ENCODE results near the gene TMEM181. TPM values are rescaled to one million over a fixed set of nuclear protein-coding genes. Genes with fewer than 3 reads are reported as not detected.
A peak's percentile ranks its signal among the peaks of the same experiment; 100 is the strongest.
"Not testable (repeated sequence)": the region's sequence is repeated elsewhere in the genome, so short reads cannot be mapped to it uniquely, and the experiment has no call there.

TMEM181 gene
- total RNA-seq, 1 donor from 2014 or later, result 35.3 TPM

DNA sequence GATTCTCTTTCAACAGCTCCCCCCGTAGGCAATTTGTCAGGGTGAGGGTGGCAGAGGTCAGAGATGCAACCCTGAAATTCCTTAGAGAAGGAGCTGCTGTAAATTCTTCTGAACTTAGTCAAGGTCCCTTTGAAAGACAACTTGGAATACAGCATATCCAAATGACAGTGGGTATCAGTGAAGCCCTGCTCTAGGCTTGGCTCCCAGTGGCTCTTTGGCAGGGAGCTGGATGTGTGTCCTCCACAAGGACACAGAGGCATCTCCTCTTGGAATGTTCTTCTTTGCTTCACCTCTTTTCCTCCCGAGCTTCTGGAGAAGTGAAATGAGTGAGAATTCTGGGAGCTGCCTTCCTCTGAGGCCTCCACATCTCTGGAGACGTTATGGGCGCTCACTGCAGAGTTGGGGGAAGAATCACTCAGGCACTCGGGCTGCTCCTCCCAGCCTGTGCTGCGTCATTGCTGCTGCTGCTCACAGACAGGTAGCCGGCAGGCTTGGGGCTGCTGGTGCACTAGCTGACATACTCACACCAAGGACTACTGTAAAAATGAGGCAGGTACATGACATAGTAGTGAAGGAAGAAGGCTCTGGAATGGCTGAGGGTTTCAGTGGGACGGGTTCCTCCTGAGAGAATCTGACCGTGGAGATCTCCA is 50.6 kb downstream of the TMEM181 start:
- no peak for FAIRE-seq
- Histone ChIP-seq H3K27me3 (ENCODE audit: control insufficient read depth, insufficient read depth, low read length) (no peaks in the 10 kb centered on the region), H3K36me3 (ENCODE audit: control insufficient read depth, insufficient read depth, low read length) (peaks cover 28% of the 10 kb centered on the region), H3K4me3 (ENCODE audit: low read depth, low read length) (no peak overlapping the region)
- no peak for DNase-seq (ENCODE audit: low read depth)
- TF ChIP-seq, protein P1, sequence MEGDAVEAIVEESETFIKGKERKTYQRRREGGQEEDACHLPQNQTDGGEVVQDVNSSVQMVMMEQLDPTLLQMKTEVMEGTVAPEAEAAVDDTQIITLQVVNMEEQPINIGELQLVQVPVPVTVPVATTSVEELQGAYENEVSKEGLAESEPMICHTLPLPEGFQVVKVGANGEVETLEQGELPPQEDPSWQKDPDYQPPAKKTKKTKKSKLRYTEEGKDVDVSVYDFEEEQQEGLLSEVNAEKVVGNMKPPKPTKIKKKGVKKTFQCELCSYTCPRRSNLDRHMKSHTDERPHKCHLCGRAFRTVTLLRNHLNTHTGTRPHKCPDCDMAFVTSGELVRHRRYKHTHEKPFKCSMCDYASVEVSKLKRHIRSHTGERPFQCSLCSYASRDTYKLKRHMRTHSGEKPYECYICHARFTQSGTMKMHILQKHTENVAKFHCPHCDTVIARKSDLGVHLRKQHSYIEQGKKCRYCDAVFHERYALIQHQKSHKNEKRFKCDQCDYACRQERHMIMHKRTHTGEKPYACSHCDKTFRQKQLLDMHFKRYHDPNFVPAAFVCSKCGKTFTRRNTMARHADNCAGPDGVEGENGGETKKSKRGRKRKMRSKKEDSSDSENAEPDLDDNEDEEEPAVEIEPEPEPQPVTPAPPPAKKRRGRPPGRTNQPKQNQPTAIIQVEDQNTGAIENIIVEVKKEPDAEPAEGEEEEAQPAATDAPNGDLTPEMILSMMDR (IDR thresholded peaks at IDR 0.05; ENCODE audit: insufficient read depth, low read length, severe bottlenecking), result no peak

DNA sequence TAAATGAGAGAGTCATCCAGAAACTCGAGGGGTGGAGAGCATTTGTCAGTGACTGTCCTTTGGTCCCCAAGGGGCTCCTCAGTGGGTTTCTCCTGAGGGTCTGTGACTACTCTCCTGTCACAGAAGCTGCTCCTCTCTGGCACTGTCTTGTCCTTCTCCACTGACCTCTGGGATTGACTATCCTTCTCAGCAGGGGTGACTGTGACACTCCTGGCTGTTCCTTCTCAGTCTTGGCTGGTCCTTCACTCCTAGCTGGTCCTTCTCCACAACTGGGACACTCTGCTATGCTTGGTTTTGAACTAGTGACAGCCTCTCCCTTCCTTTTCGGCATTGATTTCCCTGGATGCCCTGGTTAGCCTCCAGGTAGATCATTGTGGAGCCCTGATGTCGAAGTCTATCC is 51.1 kb downstream of the TMEM181 start:
- FAIRE-seq, result no peak
- no peak for DNase-seq (ENCODE audit: low read depth)
- TF ChIP-seq, protein P1 (IDR thresholded peaks at IDR 0.05; ENCODE audit: insufficient read depth, low read length, severe bottlenecking), result no peak
- Histone ChIP-seq H3K4me3 (ENCODE audit: low read depth, low read length) (no peak overlapping the region), H3K36me3 (ENCODE audit: control insufficient read depth, insufficient read depth, low read length) (peaks cover 23% of the 10 kb centered on the region), H3K27me3 (ENCODE audit: control insufficient read depth, insufficient read depth, low read length) (no peaks in the 10 kb centered on the region)

DNA sequence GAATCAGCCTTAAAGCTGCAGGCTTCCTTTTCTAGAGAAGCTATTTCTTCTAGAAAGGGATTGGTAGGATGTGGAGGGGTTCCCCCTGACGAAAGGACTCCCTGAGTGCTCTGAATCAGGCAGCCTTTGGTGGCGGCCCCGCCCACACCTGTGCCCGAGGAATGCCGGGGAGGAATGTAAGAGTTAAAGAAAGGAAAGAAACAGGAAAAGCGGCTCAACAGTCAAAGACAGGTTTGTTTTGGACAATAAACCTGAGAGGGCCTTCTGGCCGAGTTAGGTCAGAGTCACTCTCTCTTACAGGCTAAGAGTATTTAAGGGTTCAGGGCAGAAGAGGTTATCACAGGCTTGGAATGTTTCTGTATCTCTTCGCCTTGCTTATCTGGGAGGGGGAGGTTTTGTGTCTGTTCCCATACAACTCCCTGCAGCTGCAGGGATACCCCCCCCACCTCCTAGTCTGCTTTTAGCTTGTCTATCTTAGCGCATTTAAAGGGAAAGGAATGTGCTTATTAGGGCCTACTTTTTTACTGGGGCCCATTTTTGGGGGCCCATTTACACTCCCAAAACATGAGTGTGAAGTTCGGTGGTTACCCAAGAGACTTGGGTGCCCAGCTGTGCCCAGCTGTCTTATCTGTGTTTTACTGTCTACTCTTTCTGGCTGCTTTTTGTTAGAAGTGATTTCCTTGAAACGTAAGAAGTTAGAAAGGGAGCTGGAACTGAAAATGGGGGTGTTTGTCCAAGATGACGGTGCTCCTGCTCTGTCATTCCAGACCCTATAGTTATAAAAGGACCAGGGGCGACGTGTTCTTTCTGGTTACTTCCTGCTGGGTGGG is 51.9 kb downstream of the TMEM181 start:
- Histone ChIP-seq H3K27me3 (ENCODE audit: control insufficient read depth, insufficient read depth, low read length) (no peaks in the 10 kb centered on the region), H3K4me3 (ENCODE audit: low read depth, low read length) (no peak overlapping the region), H3K36me3 (ENCODE audit: control insufficient read depth, insufficient read depth, low read length) (peaks cover 20% of the 10 kb centered on the region)
- TF ChIP-seq, protein P1 (IDR thresholded peaks at IDR 0.05; ENCODE audit: insufficient read depth, low read length, severe bottlenecking), result no peak
- peak; percentile 39 for DNase-seq (ENCODE audit: low read depth)
- FAIRE-seq, result no peak

DNA sequence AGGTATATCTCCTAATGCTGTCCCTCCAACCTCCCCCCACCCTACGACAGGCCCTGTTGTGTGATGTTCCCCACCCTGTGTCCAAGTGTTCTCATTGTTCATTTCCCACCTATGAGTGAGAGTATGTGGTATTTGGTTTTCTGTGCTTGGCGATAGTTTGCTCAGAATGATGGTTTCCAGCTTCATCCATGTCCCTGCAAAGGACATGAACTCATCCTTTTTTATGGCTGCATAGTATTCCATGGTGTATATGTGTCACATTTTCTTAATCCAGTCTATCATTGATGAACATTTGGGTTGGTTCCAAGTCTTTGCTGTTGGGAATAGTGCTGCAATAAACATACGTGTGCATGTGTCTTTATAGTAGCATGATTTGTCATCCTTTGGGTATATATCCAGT is 54.7 kb downstream of the TMEM181 start:
- H3K36me3 ChIP-seq (ENCODE audit: control insufficient read depth, insufficient read depth, low read length); H3K27me3 ChIP-seq (ENCODE audit: control insufficient read depth, insufficient read depth, low read length); H3K4me3 ChIP-seq (ENCODE audit: low read depth, low read length); DNase-seq (ENCODE audit: low read depth); FAIRE-seq: not testable (repeated sequence)

GRCh38 chr6:158618289-158618688 is 58.4 kb downstream of the TMEM181 start:
- not testable (repeated sequence) for FAIRE-seq; H3K27me3 ChIP-seq (ENCODE audit: control insufficient read depth, insufficient read depth, low read length); H3K4me3 ChIP-seq (ENCODE audit: low read depth, low read length); DNase-seq (ENCODE audit: low read depth)
- peaks cover 11% of the 10 kb centered on the region for H3K36me3 ChIP-seq (ENCODE audit: control insufficient read depth, insufficient read depth, low read length)

DNA sequence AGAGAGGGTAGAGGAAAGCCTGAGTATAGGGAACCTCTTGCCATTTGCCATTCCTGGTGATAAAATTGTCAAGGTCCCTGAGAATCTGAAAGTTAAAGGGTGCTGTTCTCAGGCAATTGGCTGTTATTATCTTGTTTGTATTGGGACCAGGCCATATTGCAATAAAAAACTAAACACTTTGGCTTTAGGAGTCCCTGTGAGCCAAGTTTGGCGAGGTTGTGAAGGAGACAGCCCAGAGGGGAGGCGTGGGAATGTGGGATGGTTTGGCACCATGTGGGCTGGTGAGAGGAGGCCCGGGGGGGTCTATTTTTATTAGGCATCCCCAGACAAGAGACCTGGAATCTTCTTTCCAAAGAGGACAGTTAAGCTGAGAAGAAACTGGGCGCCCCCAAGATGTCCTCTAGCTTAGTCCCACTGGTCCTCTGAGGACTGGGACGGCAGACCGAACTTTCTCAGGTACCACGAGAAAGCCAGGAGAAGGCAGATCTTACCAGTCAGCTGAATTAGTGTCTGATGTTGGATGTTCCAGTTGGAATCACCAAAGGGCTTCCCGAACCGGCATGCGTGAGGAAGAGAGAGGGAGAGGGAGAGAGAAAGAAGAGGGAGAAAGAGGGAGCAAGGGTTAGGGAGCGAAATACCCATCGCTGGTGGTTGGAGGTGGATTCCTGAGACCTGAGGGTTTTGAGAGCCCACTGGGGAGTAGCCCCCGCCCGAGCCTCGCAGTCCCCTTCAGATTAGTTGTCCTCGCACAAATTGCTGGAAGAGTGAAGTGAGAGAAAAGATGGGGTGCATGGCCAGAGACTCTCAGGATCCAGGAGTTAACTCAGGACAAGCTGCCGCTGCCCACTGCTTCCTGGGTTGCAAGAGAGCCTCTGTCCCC is 60.3 kb downstream of the TMEM181 start:
- Histone ChIP-seq H3K4me3 (ENCODE audit: low read depth, low read length) (no peak overlapping the region), H3K27me3 (ENCODE audit: control insufficient read depth, insufficient read depth, low read length) (no peaks in the 10 kb centered on the region), H3K36me3 (ENCODE audit: control insufficient read depth, insufficient read depth, low read length) (peaks cover 17% of the 10 kb centered on the region)
- TF ChIP-seq, protein P1 (IDR thresholded peaks at IDR 0.05; ENCODE audit: insufficient read depth, low read length, severe bottlenecking), result no peak
- DNase-seq (ENCODE audit: low read depth) (no peak), FAIRE-seq (no peak)
